Transverse colon (tissue), 4 donors: ENCODE results near the gene ETNPPL. TPM values are rescaled to one million over a fixed set of nuclear protein-coding genes. Genes with fewer than 3 reads are reported as not detected.

Experiments used
- DNase-seq: peaks from one replicate; pipeline ENCODE4 v3.0.0-alpha.2; 2019
- H3K27ac ChIP-seq, 4 donors: fragments of 200-600 bp; sonication (generic); 2 replicates each; pipeline ENCODE4 v1.5.1; 2016 to 2018; ENCODE audit warnings: inconsistent platforms in 4 of 4
- H3K27me3 ChIP-seq: fragments of 200-600 bp; sonication (generic); 2 replicates; pipeline ENCODE4 v1.5.1; 2017; ENCODE audit warnings: inconsistent platforms
- H3K36me3 ChIP-seq, 4 donors: fragments of 200-600 bp; sonication (generic); 2 replicates each; pipeline ENCODE4 v1.5.1; 2017 to 2019; ENCODE audit warnings: inconsistent platforms in 4 of 4
- H3K4me1 ChIP-seq, 4 donors: fragments of 200-600 bp; sonication (generic); 2 replicates each; pipeline ENCODE4 v1.5.1; 2017 to 2020; ENCODE audit warnings: inconsistent platforms in 4 of 4
- H3K4me3 ChIP-seq, 4 donors: fragments of 200-600 bp; sonication (generic); 1 replicate in 1 of 4; 2 replicates in 3 of 4; pipeline versions ENCODE4 v1.5.1 to v1.6.1; 2017 to 2019; ENCODE audit warnings: inconsistent platforms in 4 of 4
- H3K9me3 ChIP-seq, 2 donors: fragments of 200-600 bp; sonication (generic); 2 replicates each; pipeline ENCODE4 v1.5.1; 2017 to 2019; ENCODE audit warnings: inconsistent platforms in 2 of 2
- EP300 ChIP-seq: sonication (generic); formaldehyde crosslinking; IDR thresholded peaks from one replicate; pipeline ENCODE4 v1.6.1; 2017; ENCODE audit warnings: antibody characterized with exemption, low read depth
- POLR2A ChIP-seq: fragments of 450-650 bp; IDR thresholded peaks from one replicate; pipeline ENCODE4 v1.6.1; 2016; ENCODE audit warnings: antibody characterized with exemption, mild to moderate bottlenecking, moderate library complexity
- POLR2AphosphoS5 ChIP-seq, 3 donors: sonication (generic); formaldehyde crosslinking; IDR thresholded peaks; one replicate each; pipeline ENCODE4 v1.6.1; 2016; ENCODE audit warnings: antibody characterized with exemption in 3 of 3
- WGBS, 2 donors: methylation state at CpG; one replicate each; pipeline ENCODE4 v1.1.5; 2018; ENCODE audit warnings: low coverage in 1 of 2; 5-methylcytosine and 5-hydroxymethylcytosine counted together
- in situ Hi-C, 4 donors: fragments of 200-750 bp; cut with MboI; loops; one replicate each; pipeline versions ENCODE4 v1.15.0 to v1.15.1; 2017; ENCODE audit warnings: low sequenced_read_pairs in 3 of 4, low pct_ligation_motif_present in 1 of 4, low pct_unique_long_range_greater_than_20kb in 1 of 4
- intact Hi-C: fragments of 100-400 bp; cut with DNase I; formaldehyde crosslinking; loops from one replicate; pipeline ENCODE4 v1.15.1; 2023; ENCODE audit warnings: low total_unique reads
- total RNA-seq, 4 donors: library from RNA; depleted of rRNA; stranded (reverse); fragments of >200 nt; gene quantifications; one replicate each; pipeline ENCODE4 v1.1.0, GENCODE V29; 2016
- TF ChIP-seq, protein P1 (sequence below), 5 experiments: fragments of 200-600 bp in 3 of 5; fragments of 450-650 bp in 2 of 5; sonication (generic) in 3 of 5; IDR thresholded peaks; 1 replicate in 2 of 5; 2 replicates in 3 of 5; pipeline ENCODE4 v1.5.1; 2016 to 2017; ENCODE audit warnings: antibody characterized with exemption in 5 of 5, inconsistent platforms in 3 of 5, mild to moderate bottlenecking in 2 of 5, moderate library complexity in 1 of 5

Gene ETNPPL
- total RNA-seq, 4 donors from 2014 or later: not detected

DNA sequence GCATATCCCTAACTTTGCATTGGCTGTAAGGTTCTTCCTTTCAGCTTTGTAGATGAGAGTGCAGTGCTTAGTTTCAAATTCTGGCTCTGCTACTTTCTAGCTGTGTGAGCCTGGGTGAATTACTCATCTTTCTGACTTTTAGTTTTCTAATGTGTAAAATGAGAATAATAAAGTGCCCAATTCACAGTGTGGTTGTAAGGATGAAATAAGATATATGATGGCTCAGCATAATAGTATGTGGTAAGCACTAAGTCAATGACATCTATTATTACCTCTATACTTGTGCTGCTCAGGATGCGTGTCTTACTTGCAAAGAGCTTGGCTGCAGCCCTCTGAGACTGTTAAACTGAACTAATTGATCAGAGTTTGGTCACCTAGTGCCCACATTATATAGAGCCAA is 30.6 kb upstream of the ETNPPL start:
- intact Hi-C loops: no loop called here
- Histone ChIP-seq H3K36me3 (no peaks in the 10 kb centered on the region), H3K4me1 (no peaks in the 10 kb centered on the region), H3K4me3 (no peak overlapping the region), H3K27me3 (no peaks in the 10 kb centered on the region), H3K9me3 (no peaks in the 10 kb centered on the region), H3K27ac (no peak overlapping the region)
- 100% methylated on average over 1 of the region's 1 CpG; no CpG with 5 or more reads in 1 of the 2 donors for WGBS, 2 donors
- DNase-seq: no peak
- in situ Hi-C loops: no loop called here
- TF ChIP-seq POLR2AphosphoS5 (IDR thresholded peaks at IDR 0.05) (no peak), POLR2A (no peak), EP300 (no peak)
- TF ChIP-seq, protein P1, sequence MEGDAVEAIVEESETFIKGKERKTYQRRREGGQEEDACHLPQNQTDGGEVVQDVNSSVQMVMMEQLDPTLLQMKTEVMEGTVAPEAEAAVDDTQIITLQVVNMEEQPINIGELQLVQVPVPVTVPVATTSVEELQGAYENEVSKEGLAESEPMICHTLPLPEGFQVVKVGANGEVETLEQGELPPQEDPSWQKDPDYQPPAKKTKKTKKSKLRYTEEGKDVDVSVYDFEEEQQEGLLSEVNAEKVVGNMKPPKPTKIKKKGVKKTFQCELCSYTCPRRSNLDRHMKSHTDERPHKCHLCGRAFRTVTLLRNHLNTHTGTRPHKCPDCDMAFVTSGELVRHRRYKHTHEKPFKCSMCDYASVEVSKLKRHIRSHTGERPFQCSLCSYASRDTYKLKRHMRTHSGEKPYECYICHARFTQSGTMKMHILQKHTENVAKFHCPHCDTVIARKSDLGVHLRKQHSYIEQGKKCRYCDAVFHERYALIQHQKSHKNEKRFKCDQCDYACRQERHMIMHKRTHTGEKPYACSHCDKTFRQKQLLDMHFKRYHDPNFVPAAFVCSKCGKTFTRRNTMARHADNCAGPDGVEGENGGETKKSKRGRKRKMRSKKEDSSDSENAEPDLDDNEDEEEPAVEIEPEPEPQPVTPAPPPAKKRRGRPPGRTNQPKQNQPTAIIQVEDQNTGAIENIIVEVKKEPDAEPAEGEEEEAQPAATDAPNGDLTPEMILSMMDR (IDR thresholded peaks at IDR 0.05): no peak

DNA sequence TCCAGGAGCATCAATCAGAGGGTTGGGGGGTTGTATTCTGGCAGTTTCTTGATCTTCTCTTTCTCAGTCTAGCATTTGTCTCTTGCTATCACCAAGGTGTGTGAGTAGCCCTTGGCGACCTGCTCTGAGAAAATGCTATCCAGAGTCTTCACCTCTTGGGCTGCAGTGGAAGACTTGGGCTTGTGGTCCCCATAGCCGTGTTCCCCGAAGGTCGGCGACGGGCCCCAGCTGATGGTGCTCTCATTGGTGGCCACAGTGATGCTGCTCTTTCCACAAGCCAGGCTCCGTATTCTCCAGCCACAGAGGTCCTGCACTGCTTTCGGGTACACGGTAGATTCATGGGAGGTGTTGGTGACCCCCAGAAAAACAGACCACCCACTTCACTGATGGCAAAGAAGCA is 25.9 kb upstream of the ETNPPL start:
- Histone ChIP-seq H3K4me3 (no peak overlapping the region), H3K27me3 (no peaks in the 10 kb centered on the region), H3K27ac (no peak overlapping the region), H3K36me3 (no peaks in the 10 kb centered on the region), H3K4me1 (no peaks in the 10 kb centered on the region), H3K9me3 (no peaks in the 10 kb centered on the region)
- in situ Hi-C loops: no loop called here
- WGBS, 2 donors: 94% methylated on average over 9 of the region's 9 CpGs; no CpG with 5 or more reads in 1 of the 2 donors
- TF ChIP-seq POLR2A: no peak
- TF ChIP-seq, protein P1 (IDR thresholded peaks at IDR 0.05): no peak
- TF ChIP-seq POLR2AphosphoS5 (IDR thresholded peaks at IDR 0.05): no peak
- no peak for TF ChIP-seq EP300
- intact Hi-C loops: no loop called here
- no peak for DNase-seq

DNA sequence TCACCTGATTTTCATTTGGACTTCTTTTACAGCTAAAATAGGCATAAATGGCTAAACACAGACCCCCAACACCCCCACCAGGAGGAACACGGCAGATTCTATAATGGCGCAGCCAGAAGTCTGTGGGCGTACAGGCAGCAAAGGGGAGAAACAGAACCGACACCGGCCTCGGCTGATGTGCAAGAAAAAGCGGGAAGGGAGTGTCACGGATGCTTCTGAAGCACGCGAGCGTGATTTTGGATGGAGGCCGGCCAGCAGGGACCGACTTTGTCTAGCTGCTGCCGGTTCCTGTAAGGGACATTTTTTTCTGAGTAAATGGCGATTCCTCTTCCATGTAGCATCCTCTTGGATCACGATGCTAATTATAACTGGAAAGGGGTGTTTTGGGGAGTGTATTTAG is 24.9 kb upstream of the ETNPPL start:
- no peak for DNase-seq
- intact Hi-C loops (no loop called here), in situ Hi-C loops (no loop called here)
- Histone ChIP-seq H3K9me3 (no peaks in the 10 kb centered on the region), H3K4me3 (no peak overlapping the region), H3K27me3 (no peaks in the 10 kb centered on the region), H3K27ac (no peak overlapping the region), H3K4me1 (no peaks in the 10 kb centered on the region), H3K36me3 (no peaks in the 10 kb centered on the region)
- 90 to 91% methylated on average over 8 to 16 of the region's 16 CpGs for WGBS, 2 donors
- no peak for TF ChIP-seq POLR2A
- no peak for TF ChIP-seq POLR2AphosphoS5 (IDR thresholded peaks at IDR 0.05)
- TF ChIP-seq, protein P1 (IDR thresholded peaks at IDR 0.05): no peak
- no peak for TF ChIP-seq EP300

DNA sequence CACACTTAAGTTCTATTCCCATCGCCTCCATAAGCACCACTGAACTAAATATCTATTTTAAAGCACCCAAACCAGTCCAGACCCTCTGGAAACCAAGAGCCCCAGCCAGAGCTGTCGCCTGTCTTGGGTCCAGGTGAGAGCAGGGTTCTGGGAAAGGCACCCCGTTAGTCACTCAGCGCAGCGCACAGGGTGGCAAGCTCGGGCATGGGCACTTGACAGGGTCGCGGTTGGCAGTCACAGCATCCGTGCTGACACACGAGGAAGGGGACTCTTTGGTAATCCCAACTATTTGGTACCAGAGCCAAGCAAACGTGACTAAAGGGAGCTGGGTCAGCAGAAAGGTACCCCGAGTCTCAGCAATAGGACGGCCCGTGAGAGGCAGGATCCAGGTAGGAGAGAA is 24.3 kb upstream of the ETNPPL start:
- no peak for TF ChIP-seq POLR2A
- TF ChIP-seq EP300: no peak
- TF ChIP-seq POLR2AphosphoS5 (IDR thresholded peaks at IDR 0.05): no peak
- TF ChIP-seq, protein P1 (IDR thresholded peaks at IDR 0.05): no peak
- Histone ChIP-seq H3K36me3 (no peaks in the 10 kb centered on the region), H3K27me3 (no peaks in the 10 kb centered on the region), H3K9me3 (no peaks in the 10 kb centered on the region), H3K27ac (no peak overlapping the region), H3K4me1 (no peaks in the 10 kb centered on the region), H3K4me3 (no peak overlapping the region)
- intact Hi-C loops: no loop called here
- in situ Hi-C loops: no loop called here
- no peak for DNase-seq
- whole genome bisulfite sequencing, 2 donors: 75 to 82% methylated on average over 1 to 14 of the region's 14 CpGs
